NCI-H82 treated with DMSO at 0.1 percent for 48 hours (cell line): ENCODE measurements around the gene SETD1B.

Source experiments
- DNase-seq: peaks from one replicate; lab custom pipeline; 2025; ENCODE audit not compliant: unreplicated experiment; lab: John Stamatoyannopoulos, UW

SETD1B gene

GRCh38 chr12:121795034-121795968 lies 8.5 kb upstream of the SETD1B start:
- DNase-seq, result peak; percentile 42

- DNase-seq, result peak; percentile 66
Observed at GRCh38 chr12:121796855-121797751, 6.7 kb upstream of the SETD1B start.

- DNase-seq, result peak; percentile 92
Observed at GRCh38 chr12:121797937-121798786, 5.6 kb upstream of the SETD1B start.

- DNase-seq, result no peak
Observed at GRCh38 chr12:121798787-121799155, 5.0 kb upstream of the SETD1B start.

- DNase-seq, result peak; percentile 69
Observed at GRCh38 chr12:121799156-121799841, 4.5 kb upstream of the SETD1B start.

- peak; percentile 51 for DNase-seq
Observed at GRCh38 chr12:121799842-121800693, 3.7 kb upstream of the SETD1B start.

GRCh38 chr12:121800694-121801594 lies 2.9 kb upstream of the SETD1B start:
- no peak for DNase-seq

- peak; percentile 72 for DNase-seq
Observed at GRCh38 chr12:121801595-121802484, 2.0 kb upstream of the SETD1B start.

- no peak for DNase-seq
Observed at GRCh38 chr12:121802485-121802842, 1.3 kb upstream of the SETD1B start.

- DNase-seq, result peak; percentile 91
Observed at GRCh38 chr12:121802843-121803698, 738 bp upstream of the SETD1B start.

GRCh38 chr12:121804417-121805111 lies 755 bp downstream of the SETD1B start:
- DNase-seq, result no peak

- DNase-seq, result no peak
Observed at GRCh38 chr12:121805171-121806008, 1.6 kb downstream of the SETD1B start.

- DNase-seq, result no peak
Observed at GRCh38 chr12:121806009-121806545, 2.3 kb downstream of the SETD1B start.

GRCh38 chr12:121806546-121807423 lies 3.0 kb downstream of the SETD1B start:
- DNase-seq, result no peak
